Measurements from ENCODE around the gene TCP11X2.
A peak's percentile ranks its signal among the peaks of the same experiment; 100 is the strongest.
"Not testable (repeated sequence)": the region's sequence is repeated elsewhere in the genome, so short reads cannot be mapped to it uniquely, and the experiment has no call there.

TCP11X2 gene

GRCh38 chrX:102471762-102472220 lies at the start of gene TCP11X2:
Gene TCP11X2, minus strand, starts transcription at chrX:102471812.
- not testable (repeated sequence) for DNase-seq (ENCODE audit: low spot score)

GRCh38 chrX:102517326-102517725 lies 45.7 kb upstream of the TCP11X2 start:
- DNase-seq (ENCODE audit: low spot score): peak; percentile 43

GRCh38 chrX:102515975-102516941 lies 44.6 kb upstream of the TCP11X2 start, which contains the start of gene TMSB15A:
Gene TMSB15A, minus strand, starts transcription at chrX:102516739.
- peak; percentile 9 for DNase-seq (ENCODE audit: low spot score)

DNA sequence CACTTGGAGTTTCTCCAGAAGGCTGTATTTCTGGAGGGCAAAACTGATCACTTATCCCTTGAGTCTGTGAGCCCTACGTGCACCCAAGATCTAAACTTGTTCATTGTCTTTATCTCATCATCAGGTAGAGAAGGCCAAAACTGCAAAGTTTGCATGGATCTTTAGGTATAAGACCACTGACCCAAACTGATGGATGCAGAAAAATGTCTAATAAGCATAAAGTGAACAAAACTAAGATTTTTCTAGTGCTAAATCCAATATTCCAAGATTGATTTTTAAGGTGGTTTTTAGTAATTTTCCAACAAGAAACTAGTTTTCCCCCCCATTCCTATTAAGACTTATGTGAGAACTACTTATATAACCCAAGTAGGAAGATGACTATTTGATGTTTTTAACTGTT lies 42.9 kb upstream of the TCP11X2 start:
- no peak for DNase-seq (ENCODE audit: low spot score)

GRCh38 chrX:102498732-102499131 lies 27.1 kb upstream of the TCP11X2 start:
- no peak for DNase-seq (ENCODE audit: low spot score)

GRCh38 chrX:102491766-102492165 lies 20.2 kb upstream of the TCP11X2 start:
- DNase-seq (ENCODE audit: low spot score): no peak

DNA sequence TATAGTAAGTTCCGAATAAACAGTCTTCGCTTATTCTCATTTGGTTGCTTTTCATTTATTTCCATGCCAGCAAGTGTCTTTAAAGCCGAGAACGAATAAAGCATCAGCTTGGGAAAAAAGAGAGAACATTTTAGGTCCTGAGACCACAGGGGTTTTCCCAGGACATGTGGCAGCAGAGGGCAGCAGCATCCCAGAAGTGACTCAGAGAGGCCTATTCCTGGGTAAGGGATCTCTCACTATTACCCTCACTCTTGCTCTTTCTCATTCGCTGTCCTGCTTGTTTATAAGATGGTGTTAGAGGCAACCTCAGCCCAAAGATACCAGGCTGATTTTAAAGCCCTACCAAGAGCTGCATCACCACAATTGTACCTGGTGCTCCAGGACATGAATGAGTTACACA lies 7.2 kb upstream of the TCP11X2 start:
- DNase-seq (ENCODE audit: low spot score): not testable (repeated sequence)

DNA sequence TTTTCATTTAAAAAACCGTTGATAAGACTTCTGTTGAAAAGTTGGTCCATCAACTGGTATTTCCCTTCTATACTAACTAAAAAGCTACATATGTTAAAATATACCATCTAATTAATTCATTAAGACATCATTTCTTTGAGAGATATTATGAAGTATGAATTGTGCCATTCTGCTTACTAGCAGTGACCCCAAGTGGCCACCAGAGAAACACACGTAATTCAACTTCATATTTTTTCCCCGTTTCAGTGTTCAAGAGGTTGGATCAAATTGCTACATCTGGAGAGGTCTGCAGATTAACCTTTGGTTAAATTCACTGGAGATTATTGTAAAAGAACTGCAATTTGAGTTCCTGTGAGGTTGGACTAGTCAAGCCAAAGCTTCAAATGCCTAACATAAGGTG lies 1.4 kb downstream of the TCP11X2 start:
- DNase-seq (ENCODE audit: low spot score): not testable (repeated sequence)

- not testable (repeated sequence) for DNase-seq (ENCODE audit: low spot score)
These were observed 13.0 kb downstream of the TCP11X2 start for GRCh38 chrX:102458615-102459014.

DNA sequence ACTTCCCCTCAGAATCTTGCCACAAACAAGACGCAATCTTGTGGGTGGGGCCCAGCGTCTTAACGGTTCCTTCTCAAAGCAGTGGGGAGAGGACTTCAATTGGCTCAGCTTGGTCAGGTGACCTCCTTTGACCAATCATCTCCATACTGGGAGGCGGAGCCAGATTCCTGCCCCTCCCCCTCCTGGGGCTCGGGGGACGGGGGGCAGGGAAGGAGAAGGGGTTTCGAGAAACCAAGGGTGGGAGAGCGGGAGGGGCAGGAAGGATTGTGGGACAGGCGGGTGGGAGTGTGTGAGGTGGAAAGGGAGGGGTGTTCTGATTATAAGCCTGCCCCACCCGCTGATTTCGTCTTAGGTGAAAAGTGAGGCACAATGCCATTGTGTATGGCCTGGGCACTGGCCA lies 31.7 kb downstream of the TCP11X2 start, which contains the start of gene NXF2B:
Gene NXF2B, minus strand, starts transcription at position 101 of the 400 bp plus-strand sequence. CDS start 59,972 bp downstream, outside the sequence.
- DNase-seq (ENCODE audit: low spot score): not testable (repeated sequence)

GRCh38 chrX:102414493-102414892 lies 57.1 kb downstream of the TCP11X2 start:
- DNase-seq (ENCODE audit: low spot score): not testable (repeated sequence)
